SK-N-SH treated with all-trans-retinoic acid at 6 μM for 48 hours (cell line): ENCODE results near the gene TEKT3.

Source experiments
- ARNTL ChIP-seq: fragments of 450-650 bp; formaldehyde crosslinking; IDR thresholded peaks from 2 replicates; pipeline ENCODE4 v1.5.0; 2020; ENCODE audit warnings: low read depth, mild to moderate bottlenecking, moderate library complexity, borderline replicate concordance
- CSDC2 ChIP-seq: fragments of 250-450 bp; sonication (Bioruptor Pico); IDR thresholded peaks from 2 replicates; pipeline ENCODE4 v1.5.0; 2020; ENCODE audit warnings: mild to moderate bottlenecking, moderate library complexity
- ISL1 ChIP-seq: fragments of 250-450 bp; sonication (Bioruptor Pico); IDR thresholded peaks from 2 replicates; pipeline ENCODE4 v2.1.2; 2022; ENCODE audit warnings: mild to moderate bottlenecking, moderate library complexity
- PPARA ChIP-seq: fragments of 250-450 bp; sonication (Bioruptor Pico); IDR thresholded peaks from 2 replicates; pipeline ENCODE4 v1.5.0; 2020; ENCODE audit warnings: mild to moderate bottlenecking, borderline replicate concordance
- RARB ChIP-seq: fragments of 250-450 bp; sonication (Bioruptor Pico); IDR thresholded peaks from 2 replicates; pipeline ENCODE4 v1.8.0; 2021; ENCODE audit warnings: mild to moderate bottlenecking, moderate library complexity
- SNAI2 ChIP-seq: fragments of 250-450 bp; sonication (Bioruptor Pico); IDR thresholded peaks from 2 replicates; pipeline ENCODE4 v1.5.0; 2020; ENCODE audit warnings: mild to moderate bottlenecking, moderate library complexity
- ZFP30 ChIP-seq: fragments of 450-650 bp; formaldehyde crosslinking; IDR thresholded peaks from 2 replicates; pipeline ENCODE4 v1.5.0; 2022; ENCODE audit warnings: mild to moderate bottlenecking, moderate library complexity
- ZNF565 ChIP-seq: fragments of 450-650 bp; formaldehyde crosslinking; conservative IDR thresholded peaks from 2 replicates; pipeline ENCODE4 v1.5.0; 2020; ENCODE audit warnings: low read depth, mild to moderate bottlenecking, moderate library complexity
- ZNF70 ChIP-seq: fragments of 450-650 bp; formaldehyde crosslinking; IDR thresholded peaks from 2 replicates; pipeline ENCODE4 v1.5.0; 2020; ENCODE audit warnings: mild to moderate bottlenecking, moderate library complexity
- ZNF8 ChIP-seq: fragments of 450-650 bp; formaldehyde crosslinking; IDR thresholded peaks from 2 replicates; pipeline ENCODE4 v1.5.0; 2020; ENCODE audit warnings: mild to moderate bottlenecking, moderate library complexity
- TF ChIP-seq, protein P1 (sequence below): fragments of 250-450 bp; sonication (Bioruptor Pico); IDR thresholded peaks from 2 replicates; pipeline ENCODE4 v1.8.0; 2021; ENCODE audit warnings: low read depth, mild to moderate bottlenecking, moderate library complexity, borderline replicate concordance
- TF ChIP-seq, protein P2 (sequence below): fragments of 250-450 bp; sonication (Bioruptor Pico); IDR thresholded peaks from 2 replicates; pipeline ENCODE4 v1.8.0; 2020; ENCODE audit warnings: mild to moderate bottlenecking, moderate library complexity, borderline replicate concordance
- TF ChIP-seq, protein P3 (sequence below): fragments of 250-450 bp; sonication (Bioruptor Pico); IDR thresholded peaks from 2 replicates; pipeline ENCODE4 v1.5.0; 2020; ENCODE audit warnings: mild to moderate bottlenecking, moderate library complexity
- TF ChIP-seq, protein P4 (sequence below): fragments of 250-450 bp; sonication (Bioruptor Pico); IDR thresholded peaks from 2 replicates; pipeline ENCODE4 v1.5.1; 2020; ENCODE audit warnings: low read depth, mild to moderate bottlenecking, moderate library complexity

DNA sequence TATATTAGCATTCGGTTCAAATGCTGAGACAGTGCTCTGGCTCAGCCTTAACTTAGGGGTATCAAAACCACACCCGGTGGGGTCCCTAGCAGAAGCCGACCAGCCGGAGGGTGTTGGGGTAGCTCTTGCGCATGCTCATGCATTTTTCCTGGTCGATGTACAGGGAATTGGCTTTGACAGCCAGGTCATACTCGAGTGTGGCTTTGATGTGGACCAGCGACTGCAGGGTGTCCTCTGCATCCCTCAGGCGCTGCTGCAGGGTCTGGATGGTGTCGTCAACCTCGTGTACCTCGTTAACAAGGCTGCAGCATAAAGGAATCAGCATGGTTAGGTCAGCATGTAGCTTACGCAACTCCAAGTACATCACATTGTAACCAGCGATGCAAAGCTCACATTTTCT, 37.5 kb downstream of the TEKT3 start:
- no peak for TF ChIP-seq CSDC2 (CRISPR knock-in tag)
- TF ChIP-seq, protein P1, sequence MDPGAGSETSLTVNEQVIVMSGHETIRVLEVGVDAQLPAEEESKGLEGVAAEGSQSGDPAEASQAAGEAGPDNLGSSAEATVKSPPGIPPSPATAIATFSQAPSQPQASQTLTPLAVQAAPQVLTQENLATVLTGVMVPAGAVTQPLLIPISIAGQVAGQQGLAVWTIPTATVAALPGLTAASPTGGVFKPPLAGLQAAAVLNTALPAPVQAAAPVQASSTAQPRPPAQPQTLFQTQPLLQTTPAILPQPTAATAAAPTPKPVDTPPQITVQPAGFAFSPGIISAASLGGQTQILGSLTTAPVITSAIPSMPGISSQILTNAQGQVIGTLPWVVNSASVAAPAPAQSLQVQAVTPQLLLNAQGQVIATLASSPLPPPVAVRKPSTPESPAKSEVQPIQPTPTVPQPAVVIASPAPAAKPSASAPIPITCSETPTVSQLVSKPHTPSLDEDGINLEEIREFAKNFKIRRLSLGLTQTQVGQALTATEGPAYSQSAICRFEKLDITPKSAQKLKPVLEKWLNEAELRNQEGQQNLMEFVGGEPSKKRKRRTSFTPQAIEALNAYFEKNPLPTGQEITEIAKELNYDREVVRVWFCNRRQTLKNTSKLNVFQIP (CRISPR knock-in tag), result no peak
- no peak for TF ChIP-seq PPARA (CRISPR knock-in tag)
- TF ChIP-seq ZFP30 (CRISPR knock-in tag), result no peak
- no peak for TF ChIP-seq ARNTL
- TF ChIP-seq, protein P2, sequence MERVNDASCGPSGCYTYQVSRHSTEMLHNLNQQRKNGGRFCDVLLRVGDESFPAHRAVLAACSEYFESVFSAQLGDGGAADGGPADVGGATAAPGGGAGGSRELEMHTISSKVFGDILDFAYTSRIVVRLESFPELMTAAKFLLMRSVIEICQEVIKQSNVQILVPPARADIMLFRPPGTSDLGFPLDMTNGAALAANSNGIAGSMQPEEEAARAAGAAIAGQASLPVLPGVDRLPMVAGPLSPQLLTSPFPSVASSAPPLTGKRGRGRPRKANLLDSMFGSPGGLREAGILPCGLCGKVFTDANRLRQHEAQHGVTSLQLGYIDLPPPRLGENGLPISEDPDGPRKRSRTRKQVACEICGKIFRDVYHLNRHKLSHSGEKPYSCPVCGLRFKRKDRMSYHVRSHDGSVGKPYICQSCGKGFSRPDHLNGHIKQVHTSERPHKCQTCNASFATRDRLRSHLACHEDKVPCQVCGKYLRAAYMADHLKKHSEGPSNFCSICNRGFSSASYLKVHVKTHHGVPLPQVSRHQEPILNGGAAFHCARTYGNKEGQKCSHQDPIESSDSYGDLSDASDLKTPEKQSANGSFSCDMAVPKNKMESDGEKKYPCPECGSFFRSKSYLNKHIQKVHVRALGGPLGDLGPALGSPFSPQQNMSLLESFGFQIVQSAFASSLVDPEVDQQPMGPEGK (CRISPR knock-in tag), result no peak
- no peak for TF ChIP-seq SNAI2 (CRISPR knock-in tag)
- no peak for TF ChIP-seq ISL1 (CRISPR knock-in tag)
- TF ChIP-seq RARB (CRISPR knock-in tag), result no peak
- TF ChIP-seq, protein P3, sequence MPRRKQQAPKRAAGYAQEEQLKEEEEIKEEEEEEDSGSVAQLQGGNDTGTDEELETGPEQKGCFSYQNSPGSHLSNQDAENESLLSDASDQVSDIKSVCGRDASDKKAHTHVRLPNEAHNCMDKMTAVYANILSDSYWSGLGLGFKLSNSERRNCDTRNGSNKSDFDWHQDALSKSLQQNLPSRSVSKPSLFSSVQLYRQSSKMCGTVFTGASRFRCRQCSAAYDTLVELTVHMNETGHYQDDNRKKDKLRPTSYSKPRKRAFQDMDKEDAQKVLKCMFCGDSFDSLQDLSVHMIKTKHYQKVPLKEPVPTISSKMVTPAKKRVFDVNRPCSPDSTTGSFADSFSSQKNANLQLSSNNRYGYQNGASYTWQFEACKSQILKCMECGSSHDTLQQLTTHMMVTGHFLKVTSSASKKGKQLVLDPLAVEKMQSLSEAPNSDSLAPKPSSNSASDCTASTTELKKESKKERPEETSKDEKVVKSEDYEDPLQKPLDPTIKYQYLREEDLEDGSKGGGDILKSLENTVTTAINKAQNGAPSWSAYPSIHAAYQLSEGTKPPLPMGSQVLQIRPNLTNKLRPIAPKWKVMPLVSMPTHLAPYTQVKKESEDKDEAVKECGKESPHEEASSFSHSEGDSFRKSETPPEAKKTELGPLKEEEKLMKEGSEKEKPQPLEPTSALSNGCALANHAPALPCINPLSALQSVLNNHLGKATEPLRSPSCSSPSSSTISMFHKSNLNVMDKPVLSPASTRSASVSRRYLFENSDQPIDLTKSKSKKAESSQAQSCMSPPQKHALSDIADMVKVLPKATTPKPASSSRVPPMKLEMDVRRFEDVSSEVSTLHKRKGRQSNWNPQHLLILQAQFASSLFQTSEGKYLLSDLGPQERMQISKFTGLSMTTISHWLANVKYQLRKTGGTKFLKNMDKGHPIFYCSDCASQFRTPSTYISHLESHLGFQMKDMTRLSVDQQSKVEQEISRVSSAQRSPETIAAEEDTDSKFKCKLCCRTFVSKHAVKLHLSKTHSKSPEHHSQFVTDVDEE (CRISPR knock-in tag), result no peak
- TF ChIP-seq ZNF565 (CRISPR knock-in tag), result no peak
- TF ChIP-seq ZNF70 (CRISPR knock-in tag), result no peak
- TF ChIP-seq, protein P4, sequence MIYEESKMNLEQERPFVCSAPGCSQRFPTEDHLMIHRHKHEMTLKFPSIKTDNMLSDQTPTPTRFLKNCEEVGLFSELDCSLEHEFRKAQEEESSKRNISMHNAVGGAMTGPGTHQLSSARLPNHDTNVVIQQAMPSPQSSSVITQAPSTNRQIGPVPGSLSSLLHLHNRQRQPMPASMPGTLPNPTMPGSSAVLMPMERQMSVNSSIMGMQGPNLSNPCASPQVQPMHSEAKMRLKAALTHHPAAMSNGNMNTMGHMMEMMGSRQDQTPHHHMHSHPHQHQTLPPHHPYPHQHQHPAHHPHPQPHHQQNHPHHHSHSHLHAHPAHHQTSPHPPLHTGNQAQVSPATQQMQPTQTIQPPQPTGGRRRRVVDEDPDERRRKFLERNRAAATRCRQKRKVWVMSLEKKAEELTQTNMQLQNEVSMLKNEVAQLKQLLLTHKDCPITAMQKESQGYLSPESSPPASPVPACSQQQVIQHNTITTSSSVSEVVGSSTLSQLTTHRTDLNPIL, result no peak
- TF ChIP-seq ZNF8, result no peak
